ENCODE results near the gene NT5M. TPM values are rescaled to one million over a fixed set of nuclear protein-coding genes. Genes with fewer than 3 reads are reported as not detected.

Gene NT5M
- 4.6 TPM for total RNA-seq

DNA sequence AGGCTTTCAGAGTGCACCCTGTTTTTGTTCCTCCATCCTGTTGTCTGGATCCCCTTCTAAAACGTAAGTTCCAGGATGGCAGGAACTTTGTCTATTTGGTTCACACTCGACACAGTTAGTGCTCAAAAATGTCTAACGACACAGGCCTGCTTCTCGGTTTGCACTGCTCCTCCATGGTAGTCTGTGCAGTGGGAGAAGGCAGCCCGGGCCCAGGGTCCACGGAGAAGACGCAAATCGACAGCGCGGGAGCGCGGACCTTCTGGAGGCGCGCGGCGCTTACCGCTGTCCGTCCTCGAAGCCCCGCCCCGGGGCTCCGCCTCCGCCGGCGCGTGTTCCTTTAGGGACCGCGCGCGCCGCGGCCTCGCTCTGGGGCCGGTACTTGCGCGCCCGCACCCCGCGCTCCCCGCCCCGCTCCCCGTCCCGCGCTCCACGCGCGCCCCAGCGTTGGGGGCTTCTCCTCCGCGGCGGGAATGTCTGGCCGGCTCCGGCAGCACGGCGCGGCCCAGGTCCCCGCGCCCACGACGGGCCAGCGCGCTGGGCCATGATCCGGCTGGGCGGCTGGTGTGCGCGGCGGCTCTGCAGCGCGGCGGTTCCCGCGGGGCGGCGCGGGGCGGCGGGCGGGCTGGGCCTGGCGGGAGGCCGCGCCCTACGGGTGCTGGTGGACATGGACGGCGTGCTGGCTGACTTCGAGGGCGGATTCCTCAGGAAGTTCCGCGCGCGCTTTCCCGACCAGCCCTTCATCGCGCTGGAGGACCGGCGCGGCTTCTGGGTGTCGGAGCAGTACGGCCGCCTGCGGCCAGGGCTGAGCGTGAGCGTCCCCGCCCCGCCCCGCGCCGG is at the start of gene NT5M:
Gene NT5M (plus strand): TSS at position 364 of the 837 bp plus-strand sequence. CDS start 178 bp downstream, at position 542.

DNA sequence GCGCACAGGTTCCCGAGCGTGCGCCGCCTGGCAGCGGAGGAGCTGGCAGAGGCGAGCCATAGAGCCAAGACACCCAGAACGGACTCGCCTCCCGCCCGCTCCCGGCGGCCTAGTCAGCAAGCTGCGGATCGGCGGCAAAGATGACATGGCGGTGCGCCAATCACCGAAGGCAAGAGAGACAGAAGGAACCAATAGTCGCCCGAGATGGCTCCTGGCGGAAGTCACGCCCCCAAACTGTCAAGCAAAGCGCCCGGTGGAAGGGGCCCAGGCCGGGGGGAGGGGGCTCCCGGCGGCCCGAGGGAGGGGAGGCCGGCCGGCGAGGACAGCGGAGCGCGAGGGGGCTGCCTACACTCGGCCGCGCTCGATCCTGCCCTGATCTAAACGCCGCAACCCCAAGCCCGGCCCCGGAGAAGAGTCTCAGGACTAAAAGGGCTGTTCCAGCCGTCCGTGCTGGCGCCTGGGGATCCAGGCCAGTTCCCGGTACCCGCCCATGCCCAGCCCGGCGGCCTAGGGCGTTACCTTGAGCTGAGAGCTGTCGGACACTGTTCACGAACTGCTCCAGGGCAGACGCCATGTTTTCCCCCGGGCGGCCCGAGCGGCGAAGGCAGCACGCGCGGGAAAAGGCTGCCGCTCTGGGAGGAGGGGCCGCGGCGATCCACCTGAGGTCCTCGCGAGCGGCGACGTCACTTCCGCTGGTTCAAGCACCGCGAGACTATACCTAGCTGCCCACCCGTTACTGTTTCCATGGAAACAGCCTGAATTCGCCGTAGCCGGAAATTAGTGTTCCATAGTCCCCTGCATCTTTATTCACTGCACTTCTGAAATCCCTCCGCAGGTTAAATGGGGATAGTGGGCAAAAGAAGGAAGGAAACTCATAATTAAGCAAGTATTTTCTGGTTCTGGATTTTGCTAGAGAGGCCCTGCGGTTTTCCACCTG is 22.3 kb upstream of the NT5M start, which contains the start of gene COPS3:
Gene COPS3 (minus strand): TSS at position 634 of the 937 bp plus-strand sequence. CDS start 60 bp downstream, at position 574.

Other genes with a start within 250 kb of the NT5M start
- 15.2 TPM for gene PLD6, start 97.0 kb upstream of the NT5M start, total RNA-seq
- 40.1 TPM for gene FLCN, start 66.2 kb upstream of the NT5M start, total RNA-seq
- gene COPS3, start 22.1 kb upstream of the NT5M start, total RNA-seq: 105 TPM
- gene MED9, start 173.6 kb downstream of the NT5M start, total RNA-seq: 17.3 TPM
- 18.2 TPM for gene RASD1, start 193.0 kb downstream of the NT5M start, total RNA-seq